Body of pancreas (tissue), 4 donors: ENCODE results near the gene CERT1.

ENCODE experiments used
- CTCF ChIP-seq, 7 experiments: fragments of 450-650 bp in 4 of 7; fragments of 200-600 bp in 3 of 7; sonication (generic) in 3 of 7; IDR thresholded peaks; one replicate each; pipeline ENCODE4 v1.5.1; 2016 to 2019; ENCODE audit warnings: antibody characterized with exemption in 7 of 7
- POLR2A ChIP-seq, 3 donors: fragments of 450-650 bp; IDR thresholded peaks; one replicate each; pipeline ENCODE4 v1.6.1; 2016; ENCODE audit warnings: antibody characterized with exemption in 3 of 3, mild to moderate bottlenecking in 2 of 3

DNA sequence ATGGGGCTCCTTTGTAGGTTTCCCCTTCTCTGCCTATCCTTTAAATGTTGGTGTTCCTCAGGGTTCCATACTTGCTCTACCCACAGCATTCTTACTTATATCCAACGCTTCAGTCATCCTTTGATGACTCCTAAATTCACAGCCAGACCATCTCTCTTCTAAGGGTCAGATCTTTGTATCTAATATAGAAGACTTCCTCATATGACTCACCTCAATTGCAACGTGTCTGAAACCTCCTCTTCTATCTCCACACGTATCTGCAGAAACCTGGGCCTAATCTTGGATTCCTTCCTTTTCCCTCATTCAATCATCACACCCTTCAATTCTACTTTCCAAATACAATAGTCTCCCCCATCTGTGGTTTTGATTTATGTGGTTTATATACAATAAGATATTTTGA is 106.1 kb downstream of the CERT1 start:
- no peak for TF ChIP-seq POLR2A (IDR thresholded peaks at IDR 0.05)
- TF ChIP-seq CTCF (IDR thresholded peaks at IDR 0.05), result no peak
